GM13976 (cell line): ENCODE data around the gene IFFO2.

Source experiments
- DNase-seq: peaks from one replicate; pipeline ENCODE4 v3.0.0; 2012; ENCODE audit warnings: low spot score
- in situ Hi-C: fragments of 300-500 bp; cut with MboI; formaldehyde crosslinking; loops from one replicate; pipeline ENCODE4 v1.12.0; 2022; ENCODE audit warnings: low sequenced_read_pairs, mixed read lengths, inconsistent platforms; ENCODE audit not compliant: unreplicated experiment
- TF ChIP-seq, protein P1 (sequence below): IDR thresholded peaks from 2 replicates; pipeline ENCODE4 v1.5.1; 2012; ENCODE audit warnings: borderline replicate concordance, mild to moderate bottlenecking; ENCODE audit not compliant: insufficient read depth; ENCODE audit errors: extremely low read depth, missing control alignments, control extremely low read depth

IFFO2 gene

DNA sequence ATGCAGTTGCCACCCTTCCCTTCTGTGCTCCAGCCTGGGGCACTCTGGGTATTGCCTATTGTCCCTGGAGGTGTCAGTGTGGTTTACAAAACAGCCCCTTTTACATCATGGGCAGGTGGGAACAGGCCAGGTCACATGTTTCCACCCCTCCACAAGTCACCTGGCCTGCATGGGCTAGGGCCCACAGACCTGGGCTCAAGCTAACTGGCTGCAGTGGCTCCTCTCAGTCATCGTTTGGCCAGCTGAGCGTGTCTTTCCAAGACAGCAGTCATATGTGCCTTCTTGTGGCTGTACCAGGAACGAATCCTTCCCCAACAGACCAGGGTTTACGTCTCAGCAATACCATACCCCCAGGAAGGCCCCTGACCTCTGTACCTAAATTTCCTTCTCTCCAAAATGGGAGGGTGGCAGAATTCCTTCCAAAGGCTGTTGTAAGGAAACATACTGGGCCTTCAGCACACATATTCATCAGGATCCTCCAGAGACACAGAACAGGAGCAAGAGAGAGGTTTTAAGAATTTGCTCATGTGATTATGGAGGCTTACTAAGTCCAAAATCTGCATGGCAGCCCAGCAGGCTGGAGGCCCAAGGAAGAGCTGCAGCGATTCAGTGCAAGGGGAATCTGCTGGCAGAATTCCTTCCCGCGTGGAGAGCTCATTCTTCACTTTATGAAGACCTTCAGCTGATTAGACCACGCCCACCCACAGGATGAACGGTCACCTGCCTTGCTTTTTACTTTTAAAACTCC lies 86.5 kb downstream of the IFFO2 start:
- TF ChIP-seq, protein P1, sequence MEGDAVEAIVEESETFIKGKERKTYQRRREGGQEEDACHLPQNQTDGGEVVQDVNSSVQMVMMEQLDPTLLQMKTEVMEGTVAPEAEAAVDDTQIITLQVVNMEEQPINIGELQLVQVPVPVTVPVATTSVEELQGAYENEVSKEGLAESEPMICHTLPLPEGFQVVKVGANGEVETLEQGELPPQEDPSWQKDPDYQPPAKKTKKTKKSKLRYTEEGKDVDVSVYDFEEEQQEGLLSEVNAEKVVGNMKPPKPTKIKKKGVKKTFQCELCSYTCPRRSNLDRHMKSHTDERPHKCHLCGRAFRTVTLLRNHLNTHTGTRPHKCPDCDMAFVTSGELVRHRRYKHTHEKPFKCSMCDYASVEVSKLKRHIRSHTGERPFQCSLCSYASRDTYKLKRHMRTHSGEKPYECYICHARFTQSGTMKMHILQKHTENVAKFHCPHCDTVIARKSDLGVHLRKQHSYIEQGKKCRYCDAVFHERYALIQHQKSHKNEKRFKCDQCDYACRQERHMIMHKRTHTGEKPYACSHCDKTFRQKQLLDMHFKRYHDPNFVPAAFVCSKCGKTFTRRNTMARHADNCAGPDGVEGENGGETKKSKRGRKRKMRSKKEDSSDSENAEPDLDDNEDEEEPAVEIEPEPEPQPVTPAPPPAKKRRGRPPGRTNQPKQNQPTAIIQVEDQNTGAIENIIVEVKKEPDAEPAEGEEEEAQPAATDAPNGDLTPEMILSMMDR: no peak
- in situ Hi-C loops: no loop called here
- no peak for DNase-seq

DNA sequence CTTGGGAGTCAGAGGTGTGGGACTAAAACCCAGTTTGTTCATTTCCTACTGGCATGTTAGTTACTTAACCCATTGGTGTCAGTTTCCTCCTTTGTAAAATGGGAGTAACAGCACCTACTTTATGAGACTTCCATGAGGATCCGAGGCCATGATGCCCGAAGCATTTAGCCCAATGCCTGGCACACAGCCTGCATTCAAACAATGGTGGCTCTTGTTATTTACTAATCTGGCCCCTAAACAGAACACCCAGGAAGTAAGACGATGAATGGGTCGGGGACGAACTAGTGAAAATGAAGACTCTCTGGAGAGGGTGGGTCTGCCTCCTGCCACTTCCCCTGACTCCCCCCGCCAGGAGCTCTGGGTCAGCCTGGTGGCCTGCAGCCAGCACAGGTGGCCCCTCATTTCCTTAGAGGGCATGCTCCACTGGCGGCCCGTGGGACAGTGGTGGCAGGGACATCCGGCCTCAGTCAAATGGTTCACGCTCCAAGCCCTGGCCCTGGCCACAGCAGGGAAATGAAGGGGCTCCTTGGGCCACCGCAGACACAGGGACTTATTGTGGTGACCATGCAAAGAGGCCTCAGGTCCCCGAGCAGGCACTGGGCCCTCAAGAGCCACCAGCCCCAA lies 87.6 kb downstream of the IFFO2 start:
- TF ChIP-seq, protein P1: no peak
- DNase-seq: no peak
- in situ Hi-C loops: no loop called here

DNA sequence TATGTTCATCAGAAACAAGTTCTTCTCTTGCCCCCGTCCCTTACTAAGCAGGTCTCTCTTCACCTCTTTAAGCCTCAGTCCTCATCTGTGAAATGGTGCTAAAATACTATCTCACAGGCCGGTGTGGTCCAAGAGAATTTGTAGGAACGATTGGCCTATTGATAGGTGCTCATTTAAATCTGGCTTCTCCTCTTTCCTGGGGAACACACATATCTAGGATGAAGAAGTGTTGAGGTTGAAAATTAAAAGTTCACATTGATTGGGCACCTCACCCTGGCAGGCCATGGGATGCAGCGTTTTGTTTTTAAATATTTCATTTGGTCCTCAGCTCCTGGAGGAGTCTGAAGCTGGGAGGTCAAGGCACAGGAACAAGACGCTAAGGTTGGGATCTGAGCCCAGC lies 88.1 kb downstream of the IFFO2 start:
- DNase-seq: no peak
- TF ChIP-seq, protein P1: no peak
- in situ Hi-C loops: no loop called here

DNA sequence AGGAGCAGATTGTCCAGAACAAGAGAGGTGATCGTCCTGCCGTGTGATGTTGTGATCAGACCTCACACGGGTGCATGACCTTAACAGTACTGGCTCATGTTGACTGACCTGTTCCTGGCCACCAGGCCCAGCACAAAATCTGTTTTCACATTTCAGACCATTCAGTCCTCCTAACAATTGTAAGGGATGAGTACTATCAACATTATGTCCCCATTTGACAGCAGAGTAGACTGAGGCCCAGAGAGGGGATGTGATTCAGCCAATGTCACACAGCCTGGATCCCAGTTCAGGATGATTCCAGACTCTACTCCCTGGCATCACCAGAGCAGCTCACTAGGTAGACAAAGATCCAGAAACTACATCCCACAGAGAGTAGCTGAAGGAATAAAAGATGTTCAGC lies 89.6 kb downstream of the IFFO2 start:
- no peak for DNase-seq
- in situ Hi-C loops: no loop called here
- TF ChIP-seq, protein P1: no peak

- TF ChIP-seq, protein P1: no peak
- in situ Hi-C loops: no loop called here
- DNase-seq: no peak
These were observed 90.2 kb downstream of the IFFO2 start for GRCh38 chr1:18866314-18866713.

DNA sequence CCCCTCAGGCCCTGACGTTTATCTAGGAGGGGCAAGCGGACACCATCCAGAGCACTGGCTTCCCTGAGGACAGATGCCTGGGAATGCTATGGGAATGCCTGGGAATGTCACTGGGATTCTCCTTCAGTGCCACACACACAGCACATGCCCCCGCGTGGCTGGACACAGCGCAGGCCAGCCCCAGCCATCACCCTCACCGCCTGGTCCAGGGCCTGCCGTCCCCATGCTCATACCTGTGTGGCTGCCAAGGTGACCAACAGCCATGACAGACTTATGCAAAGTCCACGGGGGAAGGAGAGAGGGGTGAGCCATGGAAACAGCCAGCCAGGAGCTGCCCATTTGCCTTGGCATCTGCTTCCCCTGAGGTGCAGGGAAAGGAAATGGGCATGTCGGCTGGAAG lies 91.3 kb downstream of the IFFO2 start:
- TF ChIP-seq, protein P1: no peak
- DNase-seq: no peak
- in situ Hi-C loops: no loop called here
